ENCODE data around the gene MICB.

The MICB gene

GRCh38 chr6:31528307-31528777, 30.4 kb downstream of the MICB start:
- no peaks in the 10 kb centered on the region for H3K27me3 ChIP-seq (ENCODE audit: control insufficient read depth, insufficient read depth, low read length)
- H3K9me3 ChIP-seq (ENCODE audit: control insufficient read depth, insufficient read depth, low read length): no peaks in the 10 kb centered on the region
- no peak overlapping the region for H3K9ac ChIP-seq (ENCODE audit: low read depth, low read length)
- no peak overlapping the region for H3K4me3 ChIP-seq (ENCODE audit: low read depth, low read length)
- peaks cover 21% of the 10 kb centered on the region for H3K36me3 ChIP-seq (ENCODE audit: control insufficient read depth, insufficient read depth, low read length)
- peaks cover 3% of the 10 kb centered on the region for H3K4me1 ChIP-seq (ENCODE audit: control insufficient read depth, insufficient read depth, low read length)

GRCh38 chr6:31528821-31529328, 30.9 kb downstream of the MICB start, which contains the start of gene MCCD1:
MCCD1 (plus strand) TSS chr6:31528962; CDS start chr6:31529015, 53 bp downstream.
- Histone ChIP-seq H3K9me3 (ENCODE audit: control insufficient read depth, insufficient read depth, low read length) (no peaks in the 10 kb centered on the region), H3K9ac (ENCODE audit: low read depth, low read length) (no peak within 1 kb of the TSS), H3K36me3 (ENCODE audit: control insufficient read depth, insufficient read depth, low read length) (peaks cover 23% of the 10 kb centered on the region), H3K4me3 (ENCODE audit: low read depth, low read length) (no peak within 1 kb of the TSS), H3K27me3 (ENCODE audit: control insufficient read depth, insufficient read depth, low read length) (no peaks in the 10 kb centered on the region), H3K4me1 (ENCODE audit: control insufficient read depth, insufficient read depth, low read length) (peaks cover 3% of the 10 kb centered on the region)

GRCh38 chr6:31529329-31530150, 31.6 kb downstream of the MICB start:
- Histone ChIP-seq H3K4me3 (ENCODE audit: low read depth, low read length) (no peak overlapping the region), H3K27me3 (ENCODE audit: control insufficient read depth, insufficient read depth, low read length) (no peaks in the 10 kb centered on the region), H3K36me3 (ENCODE audit: control insufficient read depth, insufficient read depth, low read length) (peaks cover 29% of the 10 kb centered on the region), H3K9ac (ENCODE audit: low read depth, low read length) (no peak overlapping the region), H3K9me3 (ENCODE audit: control insufficient read depth, insufficient read depth, low read length) (no peaks in the 10 kb centered on the region), H3K4me1 (ENCODE audit: control insufficient read depth, insufficient read depth, low read length) (peaks cover 3% of the 10 kb centered on the region)

GRCh38 chr6:31530659-31531058, 32.7 kb downstream of the MICB start:
- Histone ChIP-seq H3K36me3 (ENCODE audit: control insufficient read depth, insufficient read depth, low read length) (peaks cover 40% of the 10 kb centered on the region), H3K4me1 (ENCODE audit: control insufficient read depth, insufficient read depth, low read length) (peaks cover 3% of the 10 kb centered on the region)

GRCh38 chr6:31531162-31531561, 33.2 kb downstream of the MICB start:
- H3K9me3 ChIP-seq (ENCODE audit: control insufficient read depth, insufficient read depth, low read length): no peaks in the 10 kb centered on the region
- no peak overlapping the region for H3K9ac ChIP-seq (ENCODE audit: low read depth, low read length)
- peaks cover 46% of the 10 kb centered on the region for H3K36me3 ChIP-seq (ENCODE audit: control insufficient read depth, insufficient read depth, low read length)
- peaks cover 3% of the 10 kb centered on the region for H3K4me1 ChIP-seq (ENCODE audit: control insufficient read depth, insufficient read depth, low read length)
- no peaks in the 10 kb centered on the region for H3K27me3 ChIP-seq (ENCODE audit: control insufficient read depth, insufficient read depth, low read length)
- no peak overlapping the region for H3K4me3 ChIP-seq (ENCODE audit: low read depth, low read length)

More at GRCh38 chr6:31530659-31531058, 32.7 kb downstream of the MICB start:
- no peaks in the 10 kb centered on the region for H3K9me3 ChIP-seq (ENCODE audit: control insufficient read depth, insufficient read depth, low read length)
- H3K9ac ChIP-seq (ENCODE audit: low read depth, low read length): no peak overlapping the region
- H3K4me3 ChIP-seq (ENCODE audit: low read depth, low read length): no peak overlapping the region
- no peaks in the 10 kb centered on the region for H3K27me3 ChIP-seq (ENCODE audit: control insufficient read depth, insufficient read depth, low read length)

- H3K36me3 ChIP-seq (ENCODE audit: control insufficient read depth, insufficient read depth, low read length): peaks cover 52% of the 10 kb centered on the region
- H3K9ac ChIP-seq (ENCODE audit: low read depth, low read length): no peak overlapping the region
- H3K9me3 ChIP-seq (ENCODE audit: control insufficient read depth, insufficient read depth, low read length): no peaks in the 10 kb centered on the region
- H3K4me1 ChIP-seq (ENCODE audit: control insufficient read depth, insufficient read depth, low read length): peaks cover 3% of the 10 kb centered on the region
- no peaks in the 10 kb centered on the region for H3K27me3 ChIP-seq (ENCODE audit: control insufficient read depth, insufficient read depth, low read length)
- no peak overlapping the region for H3K4me3 ChIP-seq (ENCODE audit: low read depth, low read length)
Observed at GRCh38 chr6:31531771-31532643, 34.1 kb downstream of the MICB start.

- Histone ChIP-seq H3K9ac (ENCODE audit: low read depth, low read length) (no peak overlapping the region), H3K4me1 (ENCODE audit: control insufficient read depth, insufficient read depth, low read length) (peaks cover 3% of the 10 kb centered on the region), H3K4me3 (ENCODE audit: low read depth, low read length) (no peak overlapping the region), H3K36me3 (ENCODE audit: control insufficient read depth, insufficient read depth, low read length) (peaks cover 57% of the 10 kb centered on the region), H3K9me3 (ENCODE audit: control insufficient read depth, insufficient read depth, low read length) (no peaks in the 10 kb centered on the region), H3K27me3 (ENCODE audit: control insufficient read depth, insufficient read depth, low read length) (no peaks in the 10 kb centered on the region)
Observed at GRCh38 chr6:31532644-31533454, 34.9 kb downstream of the MICB start.

- Histone ChIP-seq H3K9me3 (ENCODE audit: control insufficient read depth, insufficient read depth, low read length) (no peaks in the 10 kb centered on the region), H3K4me1 (ENCODE audit: control insufficient read depth, insufficient read depth, low read length) (peaks cover 3% of the 10 kb centered on the region), H3K27me3 (ENCODE audit: control insufficient read depth, insufficient read depth, low read length) (no peaks in the 10 kb centered on the region), H3K36me3 (ENCODE audit: control insufficient read depth, insufficient read depth, low read length) (peaks cover 63% of the 10 kb centered on the region), H3K9ac (ENCODE audit: low read depth, low read length) (no peak overlapping the region), H3K4me3 (ENCODE audit: low read depth, low read length) (no peak overlapping the region)
Observed at GRCh38 chr6:31533455-31533841, 35.5 kb downstream of the MICB start.

GRCh38 chr6:31534011-31534410, 36.1 kb downstream of the MICB start:
- Histone ChIP-seq H3K4me1 (ENCODE audit: control insufficient read depth, insufficient read depth, low read length) (peaks cover 4% of the 10 kb centered on the region), H3K4me3 (ENCODE audit: low read depth, low read length) (no peak overlapping the region), H3K36me3 (ENCODE audit: control insufficient read depth, insufficient read depth, low read length) (peaks cover 69% of the 10 kb centered on the region), H3K9ac (ENCODE audit: low read depth, low read length) (no peak overlapping the region), H3K27me3 (ENCODE audit: control insufficient read depth, insufficient read depth, low read length) (no peaks in the 10 kb centered on the region), H3K9me3 (ENCODE audit: control insufficient read depth, insufficient read depth, low read length) (no peaks in the 10 kb centered on the region)

- Histone ChIP-seq H3K9ac (ENCODE audit: low read depth, low read length) (no peak overlapping the region), H3K36me3 (ENCODE audit: control insufficient read depth, insufficient read depth, low read length) (peaks cover 75% of the 10 kb centered on the region), H3K4me1 (ENCODE audit: control insufficient read depth, insufficient read depth, low read length) (peaks cover 8% of the 10 kb centered on the region)
Observed at GRCh38 chr6:31534521-31535040, 36.6 kb downstream of the MICB start.

More at GRCh38 chr6:31534521-31535040, 36.6 kb downstream of the MICB start:
- no peaks in the 10 kb centered on the region for H3K27me3 ChIP-seq (ENCODE audit: control insufficient read depth, insufficient read depth, low read length)
- no peak overlapping the region for H3K4me3 ChIP-seq (ENCODE audit: low read depth, low read length)
- no peaks in the 10 kb centered on the region for H3K9me3 ChIP-seq (ENCODE audit: control insufficient read depth, insufficient read depth, low read length)
